ENCODE data around the gene PFKL.
"Not testable (repeated sequence)": the region's sequence is repeated elsewhere in the genome, so short reads cannot be mapped to it uniquely, and the experiment has no call there.

The PFKL gene

GRCh38 chr21:44279354-44280260 is 20.2 kb upstream of the PFKL start:
- DNase-seq (ENCODE audit: low spot score): no peak

GRCh38 chr21:44281801-44282200 is 18.1 kb upstream of the PFKL start:
- DNase-seq (ENCODE audit: low spot score): no peak

GRCh38 chr21:44282370-44282769 is 17.5 kb upstream of the PFKL start:
- DNase-seq (ENCODE audit: low spot score): no peak

GRCh38 chr21:44283211-44283785 is 16.6 kb upstream of the PFKL start:
- not testable (repeated sequence) for DNase-seq (ENCODE audit: low spot score)

- no peak for DNase-seq (ENCODE audit: low spot score)
Measured at GRCh38 chr21:44283948-44284347, 15.9 kb upstream of the PFKL start.

GRCh38 chr21:44285138-44285992 is 14.5 kb upstream of the PFKL start, which contains the start of gene AIRE:
TSS of gene AIRE (plus strand) at chr21:44285876. CDS start at chr21:44286007, 131 bp downstream.
- no peak for DNase-seq (ENCODE audit: low spot score)

- no peak for DNase-seq (ENCODE audit: low spot score)
Measured at GRCh38 chr21:44286086-44286715, 13.7 kb upstream of the PFKL start.

GRCh38 chr21:44286716-44287632 is 12.9 kb upstream of the PFKL start:
- DNase-seq (ENCODE audit: low spot score): no peak

- DNase-seq (ENCODE audit: low spot score): no peak
Measured at GRCh38 chr21:44288251-44289110, 11.4 kb upstream of the PFKL start.

- no peak for DNase-seq (ENCODE audit: low spot score)
Measured at GRCh38 chr21:44289381-44290010, 10.4 kb upstream of the PFKL start.

GRCh38 chr21:44290327-44291077 is 9.4 kb upstream of the PFKL start:
- DNase-seq (ENCODE audit: low spot score): no peak

- DNase-seq (ENCODE audit: low spot score): no peak
Measured at GRCh38 chr21:44291078-44291935, 8.5 kb upstream of the PFKL start.

- DNase-seq (ENCODE audit: low spot score): no peak
Measured at GRCh38 chr21:44291936-44292811, 7.7 kb upstream of the PFKL start.

- DNase-seq (ENCODE audit: low spot score): no peak
Measured at GRCh38 chr21:44292812-44293195, 7.0 kb upstream of the PFKL start.

- no peak for DNase-seq (ENCODE audit: low spot score)
Measured at GRCh38 chr21:44293551-44294231, 6.2 kb upstream of the PFKL start.

All from pons (tissue), 1 donor.